NCI-H1436 (cell line): ENCODE results near the gene SMARCD1.
A peak's percentile ranks its signal among the peaks of the same experiment; 100 is the strongest.
"Not testable (repeated sequence)": the region's sequence is repeated elsewhere in the genome, so short reads cannot be mapped to it uniquely, and the experiment has no call there.

ENCODE experiments used
- DNase-seq: peaks from one replicate; lab custom pipeline; 2025; lab: John Stamatoyannopoulos, UW

The SMARCD1 gene

DNA sequence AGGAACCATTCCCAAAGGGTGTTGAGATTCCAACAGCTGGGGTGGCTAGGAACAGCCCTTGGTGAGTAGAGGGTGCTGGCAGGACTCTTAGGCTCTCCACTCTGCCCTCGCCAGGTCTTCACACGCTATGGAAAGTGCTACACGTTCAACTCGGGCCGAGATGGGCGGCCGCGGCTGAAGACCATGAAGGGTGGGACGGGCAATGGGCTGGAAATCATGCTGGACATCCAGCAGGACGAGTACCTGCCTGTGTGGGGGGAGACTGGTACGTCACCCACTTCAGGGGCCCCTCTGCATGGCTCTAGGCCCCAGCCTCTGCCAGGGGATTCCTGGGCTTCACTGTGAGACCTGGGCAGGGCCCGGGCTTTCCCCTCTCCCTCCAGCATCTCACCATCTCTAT lies 8.0 kb upstream of the SMARCD1 start:
- DNase-seq: no peak

- DNase-seq: no peak
Observed at GRCh38 chr12:50078281-50078680, 6.9 kb upstream of the SMARCD1 start.

DNA sequence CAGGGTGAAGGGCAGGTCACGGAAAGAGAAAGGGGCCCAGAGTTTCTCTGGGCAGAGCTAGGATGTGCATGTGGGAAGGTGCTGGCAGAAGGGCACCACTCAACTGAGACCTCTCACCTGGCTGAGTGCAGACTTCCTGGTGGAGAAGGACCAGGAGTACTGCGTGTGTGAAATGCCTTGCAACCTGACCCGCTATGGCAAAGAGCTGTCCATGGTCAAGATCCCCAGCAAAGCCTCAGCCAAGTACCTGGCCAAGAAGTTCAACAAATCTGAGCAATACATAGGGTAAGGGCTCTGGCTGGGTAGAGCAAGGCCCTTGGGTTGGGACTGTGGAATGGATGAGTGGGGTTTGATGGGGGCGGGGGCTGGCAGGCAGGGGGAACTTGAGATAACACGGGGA lies 5.4 kb upstream of the SMARCD1 start:
- no peak for DNase-seq

DNA sequence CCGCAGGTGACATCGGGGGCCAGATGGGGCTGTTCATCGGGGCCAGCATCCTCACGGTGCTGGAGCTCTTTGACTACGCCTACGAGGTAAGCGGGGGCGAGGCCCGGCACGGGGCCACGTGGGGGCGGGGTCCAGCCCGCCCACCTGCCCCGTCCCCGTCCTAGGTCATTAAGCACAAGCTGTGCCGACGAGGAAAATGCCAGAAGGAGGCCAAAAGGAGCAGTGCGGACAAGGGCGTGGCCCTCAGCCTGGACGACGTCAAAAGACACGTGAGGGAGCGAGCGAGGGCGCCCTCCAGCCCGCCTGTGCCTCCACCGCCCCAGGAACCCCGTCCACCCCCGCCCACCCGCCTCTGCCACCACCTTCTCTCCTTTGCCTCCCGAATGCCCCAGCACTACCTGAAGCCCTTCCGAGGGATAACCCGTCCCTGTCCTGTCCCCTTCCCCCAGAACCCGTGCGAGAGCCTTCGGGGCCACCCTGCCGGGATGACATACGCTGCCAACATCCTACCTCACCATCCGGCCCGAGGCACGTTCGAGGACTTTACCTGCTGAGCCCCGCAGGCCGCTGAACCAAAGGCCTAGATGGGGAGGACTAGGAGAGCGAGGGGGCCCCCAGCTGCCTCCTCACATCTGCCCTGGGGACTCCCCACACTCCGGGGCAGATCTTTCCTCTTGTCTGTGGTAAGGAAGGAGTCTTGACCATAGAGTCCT lies 3.9 kb upstream of the SMARCD1 start:
- DNase-seq: no peak

GRCh38 chr12:50082644-50083043 lies 2.5 kb upstream of the SMARCD1 start:
- no peak for DNase-seq

- DNase-seq: no peak
Observed at GRCh38 chr12:50083301-50083700, 1.8 kb upstream of the SMARCD1 start.

GRCh38 chr12:50084409-50084774 lies 750 bp upstream of the SMARCD1 start:
- not testable (repeated sequence) for DNase-seq

DNA sequence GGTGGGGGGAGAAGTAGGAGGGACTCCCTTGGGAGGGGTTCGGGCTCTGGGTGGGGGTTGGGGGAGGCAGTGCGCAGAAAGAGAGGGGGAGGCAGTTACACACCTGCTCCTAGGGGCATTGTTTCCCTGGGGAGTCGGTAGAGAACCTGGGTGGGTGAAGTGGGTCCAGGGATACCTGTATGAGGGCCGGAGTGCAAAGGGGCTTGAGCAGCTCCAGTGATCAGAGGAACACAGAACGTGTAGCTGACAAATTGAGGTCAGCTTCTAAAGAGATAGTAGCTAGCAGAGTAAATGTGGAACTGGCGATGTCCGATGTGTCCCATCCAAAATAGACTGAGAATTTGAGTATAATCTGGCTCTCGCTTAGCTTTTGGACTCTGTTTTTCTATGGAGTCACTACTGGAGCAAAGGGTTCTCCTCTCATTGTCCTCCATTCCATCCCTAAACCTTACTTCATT lies 502 bp downstream of the SMARCD1 start:
- peak; percentile 77 for DNase-seq

- DNase-seq: no peak
Observed at GRCh38 chr12:50086148-50086547, 1.0 kb downstream of the SMARCD1 start.

DNA sequence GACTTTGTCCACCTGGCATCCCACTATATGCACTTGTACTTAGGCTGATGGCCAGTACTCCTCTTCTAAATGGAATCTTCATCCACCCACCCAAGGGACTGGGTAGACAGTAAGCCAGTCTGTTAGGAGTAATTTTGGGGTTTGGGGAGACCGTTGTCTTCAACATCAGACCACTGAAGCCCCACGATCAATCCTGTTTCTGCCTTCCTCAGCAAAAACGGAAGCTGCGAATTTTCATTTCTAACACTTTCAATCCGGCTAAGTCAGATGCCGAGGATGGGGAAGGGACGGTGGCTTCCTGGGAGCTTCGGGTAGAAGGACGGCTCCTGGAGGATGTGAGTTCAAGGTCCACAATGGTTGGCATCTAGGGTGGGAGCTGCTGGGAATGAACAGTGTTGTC lies 2.0 kb downstream of the SMARCD1 start:
- no peak for DNase-seq

GRCh38 chr12:50087995-50088394 lies 2.9 kb downstream of the SMARCD1 start:
- DNase-seq: no peak

GRCh38 chr12:50088577-50089335 lies 3.6 kb downstream of the SMARCD1 start:
- peak; percentile 54 for DNase-seq

- DNase-seq: no peak
Observed at GRCh38 chr12:50089730-50090129, 4.6 kb downstream of the SMARCD1 start.

- DNase-seq: no peak
Observed at GRCh38 chr12:50090391-50090790, 5.2 kb downstream of the SMARCD1 start.

DNA sequence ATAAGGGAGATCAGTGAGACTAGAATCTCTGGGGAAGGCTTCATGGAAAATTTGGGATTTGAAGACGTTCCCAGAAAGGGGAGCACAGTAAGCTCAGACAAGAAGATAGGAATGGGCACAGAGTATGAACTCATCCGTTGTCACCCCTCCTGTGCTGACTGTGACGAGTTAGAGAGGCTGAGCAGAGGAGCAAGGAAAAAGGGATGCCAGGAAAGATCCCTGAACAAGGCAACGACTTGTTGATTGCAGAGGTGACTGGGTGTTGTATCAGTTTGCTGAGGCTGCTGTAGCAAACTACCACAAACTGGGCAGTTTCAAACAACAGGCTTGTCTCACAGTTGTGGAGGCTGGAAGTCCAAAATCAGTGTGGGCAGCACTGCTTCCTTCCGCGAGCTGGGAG lies 12.8 kb downstream of the SMARCD1 start:
- DNase-seq: no peak

DNA sequence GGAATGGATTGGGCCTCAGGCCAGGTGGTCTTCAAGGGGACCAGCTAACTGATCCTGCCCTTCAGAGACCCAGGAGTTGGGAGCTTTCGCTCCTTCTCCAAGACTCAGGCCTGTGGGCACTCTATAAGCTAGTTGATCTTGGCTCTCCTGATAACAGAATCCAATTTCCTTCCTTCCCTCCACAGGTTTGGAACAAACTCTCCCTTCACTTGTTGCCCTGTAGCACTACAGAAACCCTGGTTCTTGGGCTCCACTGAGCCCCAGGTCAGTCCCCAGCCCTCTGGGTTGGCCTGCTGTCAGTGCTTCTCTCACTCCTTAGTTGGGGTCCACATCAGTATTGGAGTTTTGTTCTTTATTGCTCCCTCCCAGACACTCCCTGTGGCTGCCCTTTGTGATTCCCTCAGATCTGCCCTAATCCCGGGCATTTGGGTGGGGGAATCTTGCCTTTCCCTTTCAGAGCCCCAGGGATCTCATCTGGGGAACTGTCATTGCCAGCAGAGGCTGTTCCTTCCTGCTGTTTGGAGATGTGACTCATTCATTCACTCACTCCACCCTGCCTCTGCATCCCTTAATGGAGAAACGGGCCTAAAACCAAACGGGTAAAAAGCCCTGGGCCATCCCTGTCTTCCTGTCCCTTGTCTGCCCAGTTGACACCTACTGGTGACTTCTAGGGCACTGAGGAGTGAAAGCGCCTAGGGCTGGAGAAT lies 14.3 kb downstream of the SMARCD1 start:
- DNase-seq: no peak

GRCh38 chr12:50100561-50100960 lies 15.4 kb downstream of the SMARCD1 start:
- DNase-seq: no peak

GRCh38 chr12:50101663-50102062 lies 16.5 kb downstream of the SMARCD1 start:
- no peak for DNase-seq

GRCh38 chr12:50102131-50102531 lies 17.0 kb downstream of the SMARCD1 start:
- no peak for DNase-seq

- DNase-seq: no peak
Observed at GRCh38 chr12:50102646-50103309, 17.6 kb downstream of the SMARCD1 start.

- no peak for DNase-seq
Observed at GRCh38 chr12:50103351-50103750, 18.2 kb downstream of the SMARCD1 start.

- peak; percentile 73 for DNase-seq
Observed at GRCh38 chr12:50103767-50104321, 18.7 kb downstream of the SMARCD1 start, which contains the start of gene GPD1. TSS of gene GPD1 (plus strand) at chr12:50104008. CDS start at chr12:50104051, 43 bp downstream.
